ENCODE results near the gene TARS2. TPM values are rescaled to one million over a fixed set of nuclear protein-coding genes. Genes with fewer than 3 reads are reported as not detected.

Gene TARS2
- total and polyA plus RNA-seq, 2 of the 13 experiments (the other 11 are each of a cell fraction or from before 2014, with no cell fraction given), result 21.3 to 22.8 TPM

- TF ChIP-seq ZBTB2 (CRISPR knock-in tag; IDR thresholded peaks at IDR 0.05; ENCODE audit: low read depth) (no peak), RCOR2 (CRISPR knock-in tag; IDR thresholded peaks at IDR 0.05) (peak; percentile 26; the same call in 1 of the 2 replicates), KAT8 (CRISPR knock-in tag; IDR thresholded peaks at IDR 0.05) (no peak), ZNF672 (CRISPR knock-in tag; IDR thresholded peaks at IDR 0.05) (no peak), JUN (CRISPR knock-in tag; IDR thresholded peaks at IDR 0.05) (no peak), ZNF275 (CRISPR knock-in tag; IDR thresholded peaks at IDR 0.05; ENCODE audit: borderline replicate concordance) (no peak), RBAK (CRISPR knock-in tag; IDR thresholded peaks at IDR 0.05) (no peak), SYNCRIP (IDR thresholded peaks at IDR 0.05; ENCODE audit: insufficient read depth, low read depth, low read length) (no peak), STAG1 (CRISPR knock-in tag; IDR thresholded peaks at IDR 0.05) (no peak; the same call in 1 of the 2 replicates), SRF (IDR thresholded peaks at IDR 0.05; ENCODE audit: low read depth, low read length) (no peak), MXD4 (CRISPR knock-in tag; IDR thresholded peaks at IDR 0.05) (no peak), TP53 (CRISPR knock-in tag; conservative IDR thresholded peaks at IDR 0.05) (no peak), ZNF281 (CRISPR knock-in tag; IDR thresholded peaks at IDR 0.05; ENCODE audit: borderline replicate concordance) (no peak), NFATC3 (CRISPR knock-in tag; IDR thresholded peaks at IDR 0.05) (peak; percentile 10; the same call in 1 of the 2 replicates), PAX8 (CRISPR knock-in tag; IDR thresholded peaks at IDR 0.05; ENCODE audit: borderline replicate concordance) (peak; percentile 93), ZFP36L2 (CRISPR knock-in tag; IDR thresholded peaks at IDR 0.05) (no peak), JDP2 (CRISPR knock-in tag; IDR thresholded peaks at IDR 0.05; ENCODE audit: borderline replicate concordance) (no peak), ZBTB38 (CRISPR knock-in tag; IDR thresholded peaks at IDR 0.05) (no peak), SP5 (CRISPR knock-in tag; IDR thresholded peaks at IDR 0.05; ENCODE audit: borderline replicate concordance, low read depth) (peak; percentile 73; the same call in 1 of the 2 replicates), JUND (CRISPR knock-in tag; IDR thresholded peaks at IDR 0.05) (no peak)
- TF ChIP-seq, protein P1, sequence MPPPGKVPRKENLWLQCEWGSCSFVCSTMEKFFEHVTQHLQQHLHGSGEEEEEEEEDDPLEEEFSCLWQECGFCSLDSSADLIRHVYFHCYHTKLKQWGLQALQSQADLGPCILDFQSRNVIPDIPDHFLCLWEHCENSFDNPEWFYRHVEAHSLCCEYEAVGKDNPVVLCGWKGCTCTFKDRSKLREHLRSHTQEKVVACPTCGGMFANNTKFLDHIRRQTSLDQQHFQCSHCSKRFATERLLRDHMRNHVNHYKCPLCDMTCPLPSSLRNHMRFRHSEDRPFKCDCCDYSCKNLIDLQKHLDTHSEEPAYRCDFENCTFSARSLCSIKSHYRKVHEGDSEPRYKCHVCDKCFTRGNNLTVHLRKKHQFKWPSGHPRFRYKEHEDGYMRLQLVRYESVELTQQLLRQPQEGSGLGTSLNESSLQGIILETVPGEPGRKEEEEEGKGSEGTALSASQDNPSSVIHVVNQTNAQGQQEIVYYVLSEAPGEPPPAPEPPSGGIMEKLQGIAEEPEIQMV (CRISPR knock-in tag; IDR thresholded peaks at IDR 0.05; ENCODE audit: low read depth), result no peak
These were observed 28.3 kb downstream of the TARS2 start, which contains the start of gene FALEC (continued) for GRCh38 chr1:150515328-150516049.
